ENCODE measurements around the gene TMEM19. TPM values are rescaled to one million over a fixed set of nuclear protein-coding genes. Genes with fewer than 3 reads are reported as not detected.

The TMEM19 gene

DNA sequence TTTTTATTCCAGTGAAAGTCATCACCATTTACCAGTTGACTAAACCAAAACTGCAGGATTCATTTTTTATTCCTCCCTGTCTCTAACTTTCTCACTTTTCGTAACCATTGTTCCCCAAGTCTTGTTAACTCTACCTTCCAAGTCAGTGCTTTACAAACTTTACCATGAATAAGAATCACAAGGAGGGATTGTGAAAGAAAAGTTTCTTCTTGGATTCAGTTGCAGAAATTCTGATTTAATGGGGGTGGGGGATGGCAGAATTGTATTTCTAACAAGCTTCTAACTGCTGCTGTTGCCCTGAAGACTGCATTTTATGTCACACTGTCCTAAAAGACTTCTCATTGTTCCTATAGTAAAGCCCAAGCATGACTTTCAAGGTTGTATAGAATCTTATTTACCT is 63.8 kb downstream of the TMEM19 start:
- H3K27me3 ChIP-seq (ENCODE audit: insufficient read depth, low read length, poor library complexity): no peaks in the 10 kb centered on the region
- H4K8ac ChIP-seq (ENCODE audit: low read depth, low read length): no peak overlapping the region
- no peak overlapping the region for H3K23ac ChIP-seq (ENCODE audit: low read length)
- H3K27ac ChIP-seq (ENCODE audit: low read depth, low read length): no peak overlapping the region
- H3K56ac ChIP-seq (ENCODE audit: low read length): no peak overlapping the region
- no peak overlapping the region for H2AK5ac ChIP-seq (ENCODE audit: low read length)
- H3K9ac ChIP-seq (ENCODE audit: low read length): no peak overlapping the region
- no peak overlapping the region for H2BK5ac ChIP-seq (ENCODE audit: low read length)
- H3K4me1 ChIP-seq (ENCODE audit: control insufficient read depth, low read depth, low read length): no peaks in the 10 kb centered on the region
- H3K79me1 ChIP-seq (ENCODE audit: low read length): no peaks in the 10 kb centered on the region
- no peak overlapping the region for H4K5ac ChIP-seq (ENCODE audit: low read length)
- H3K4me2 ChIP-seq (ENCODE audit: low read length): no peak overlapping the region
- H2BK120ac ChIP-seq (ENCODE audit: low read depth, low read length): no peak overlapping the region
- no peak overlapping the region for H3K4ac ChIP-seq (ENCODE audit: low read depth, low read length)
- H3K79me2 ChIP-seq (ENCODE audit: control insufficient read depth, insufficient read depth, low read length): no peaks in the 10 kb centered on the region
- no peak overlapping the region for H3K18ac ChIP-seq (ENCODE audit: low read length)
- H2BK15ac ChIP-seq (replicated peaks; ENCODE audit: low read depth): no peak overlapping the region
- no CpG with 5 or more reads among the region's 1 CpG for WGBS (ENCODE audit: extremely low coverage, insufficient coverage, low lambda C conversion rate)
- DNase-seq: no peak
- no peaks in the 10 kb centered on the region for H3K36me3 ChIP-seq (ENCODE audit: control insufficient read depth, insufficient read depth, low read length)
- H3K4me3 ChIP-seq (ENCODE audit: low read length): no peak overlapping the region

DNA sequence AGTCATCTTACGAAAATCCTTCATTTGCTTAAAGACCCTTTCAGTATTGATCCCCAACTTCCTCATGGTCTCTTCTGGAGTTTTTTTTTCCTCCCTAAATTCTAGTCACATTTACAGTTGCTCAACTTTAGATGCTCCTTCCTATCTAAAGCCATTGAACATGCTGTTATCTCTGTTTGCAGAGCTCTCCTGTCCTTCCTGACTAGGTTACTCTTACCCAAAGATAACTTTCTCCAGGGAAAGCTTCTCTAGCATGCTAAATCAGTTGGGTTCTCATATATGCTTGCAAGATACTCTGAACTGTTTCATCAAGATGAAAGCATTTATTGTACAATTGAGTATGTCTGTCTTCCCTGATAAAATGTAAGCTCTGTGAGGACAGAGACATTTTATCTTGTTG is 67.0 kb downstream of the TMEM19 start:
- no peak overlapping the region for H2BK120ac ChIP-seq (ENCODE audit: low read depth, low read length)
- no peak overlapping the region for H3K9ac ChIP-seq (ENCODE audit: low read length)
- peaks cover 20% of the 10 kb centered on the region for H3K79me2 ChIP-seq (ENCODE audit: control insufficient read depth, insufficient read depth, low read length)
- H3K56ac ChIP-seq (ENCODE audit: low read length): no peak overlapping the region
- no peaks in the 10 kb centered on the region for H3K36me3 ChIP-seq (ENCODE audit: control insufficient read depth, insufficient read depth, low read length)
- no peak overlapping the region for H2BK5ac ChIP-seq (ENCODE audit: low read length)
- H3K23ac ChIP-seq (ENCODE audit: low read length): no peak overlapping the region
- H3K79me1 ChIP-seq (ENCODE audit: low read length): peaks cover 6% of the 10 kb centered on the region
- no peak for DNase-seq
- H4K8ac ChIP-seq (ENCODE audit: low read depth, low read length): no peak overlapping the region
- no peak overlapping the region for H3K18ac ChIP-seq (ENCODE audit: low read length)
- no peak overlapping the region for H3K4me2 ChIP-seq (ENCODE audit: low read length)
- H2AK5ac ChIP-seq (ENCODE audit: low read length): no peak overlapping the region
- H3K27me3 ChIP-seq (ENCODE audit: insufficient read depth, low read length, poor library complexity): no peaks in the 10 kb centered on the region
- no peak overlapping the region for H3K4me3 ChIP-seq (ENCODE audit: low read length)
- no peak overlapping the region for H3K4ac ChIP-seq (ENCODE audit: low read depth, low read length)
- WGBS (ENCODE audit: extremely low coverage, insufficient coverage, low lambda C conversion rate): no CpG with 5 or more reads among the region's 1 CpG
- H4K5ac ChIP-seq (ENCODE audit: low read length): no peak overlapping the region
- no peak overlapping the region for H3K27ac ChIP-seq (ENCODE audit: low read depth, low read length)
- H3K4me1 ChIP-seq (ENCODE audit: control insufficient read depth, low read depth, low read length): peaks cover 4% of the 10 kb centered on the region
- no peak overlapping the region for H2BK15ac ChIP-seq (replicated peaks; ENCODE audit: low read depth)

Small RNA genes within 50 kb of the gene (small RNA-seq; reads per million reads assigned to genes)
- gene RF00560 (ENCODE audit: insufficient read depth): not detected
